ENCODE measurements around the gene FMO3.

Gene FMO3

GRCh38 chr1:171116676-171117075, 26.0 kb downstream of the FMO3 start:
- DNase-seq (ENCODE audit: low spot score): no peak

GRCh38 chr1:171117085-171117484, 26.4 kb downstream of the FMO3 start:
- DNase-seq (ENCODE audit: low spot score): no peak

GRCh38 chr1:171119648-171120047, 28.9 kb downstream of the FMO3 start:
- no peak for DNase-seq (ENCODE audit: low spot score)

GRCh38 chr1:171122299-171122698, 31.6 kb downstream of the FMO3 start:
- no peak for DNase-seq (ENCODE audit: low spot score)

GRCh38 chr1:171122893-171123292, 32.2 kb downstream of the FMO3 start:
- no peak for DNase-seq (ENCODE audit: low spot score)

GRCh38 chr1:171126504-171126903, 35.8 kb downstream of the FMO3 start:
- no peak for DNase-seq (ENCODE audit: low spot score)

GRCh38 chr1:171127099-171127498, 36.4 kb downstream of the FMO3 start:
- DNase-seq (ENCODE audit: low spot score): no peak

GRCh38 chr1:171127501-171127900, 36.8 kb downstream of the FMO3 start:
- no peak for DNase-seq (ENCODE audit: low spot score)

GRCh38 chr1:171128463-171128862, 37.8 kb downstream of the FMO3 start:
- DNase-seq (ENCODE audit: low spot score): no peak

- DNase-seq (ENCODE audit: low spot score): no peak
Measured at GRCh38 chr1:171134204-171134923, 43.7 kb downstream of the FMO3 start.

GRCh38 chr1:171137580-171137979, 46.9 kb downstream of the FMO3 start:
- DNase-seq (ENCODE audit: low spot score): no peak

GRCh38 chr1:171138980-171139379, 48.3 kb downstream of the FMO3 start:
- DNase-seq (ENCODE audit: low spot score): no peak

- DNase-seq (ENCODE audit: low spot score): no peak
Measured at GRCh38 chr1:171139890-171140289, 49.2 kb downstream of the FMO3 start.

GRCh38 chr1:171140401-171140800, 49.7 kb downstream of the FMO3 start:
- no peak for DNase-seq (ENCODE audit: low spot score)

GRCh38 chr1:171140956-171141687, 50.4 kb downstream of the FMO3 start:
- DNase-seq (ENCODE audit: low spot score): no peak

GRCh38 chr1:171141688-171142415, 51.1 kb downstream of the FMO3 start:
- DNase-seq (ENCODE audit: low spot score): no peak

GRCh38 chr1:171142416-171143385, 52.0 kb downstream of the FMO3 start:
- DNase-seq (ENCODE audit: low spot score): no peak

GRCh38 chr1:171150156-171150555, 59.5 kb downstream of the FMO3 start:
- no peak for DNase-seq (ENCODE audit: low spot score)

- no peak for DNase-seq (ENCODE audit: low spot score)
Measured at GRCh38 chr1:171152549-171152948, 61.8 kb downstream of the FMO3 start.

- DNase-seq (ENCODE audit: low spot score): no peak
Measured at GRCh38 chr1:171155484-171155883, 64.8 kb downstream of the FMO3 start.

GRCh38 chr1:171158096-171158495, 67.4 kb downstream of the FMO3 start:
- no peak for DNase-seq (ENCODE audit: low spot score)

- no peak for DNase-seq (ENCODE audit: low spot score)
Measured at GRCh38 chr1:171158551-171158950, 67.8 kb downstream of the FMO3 start.

Data from kidney capillary endothelial cell (primary cell).